ENCODE data around the gene SP7.
"Not testable (repeated sequence)": the region's sequence is repeated elsewhere in the genome, so short reads cannot be mapped to it uniquely, and the experiment has no call there.

Gene SP7

DNA sequence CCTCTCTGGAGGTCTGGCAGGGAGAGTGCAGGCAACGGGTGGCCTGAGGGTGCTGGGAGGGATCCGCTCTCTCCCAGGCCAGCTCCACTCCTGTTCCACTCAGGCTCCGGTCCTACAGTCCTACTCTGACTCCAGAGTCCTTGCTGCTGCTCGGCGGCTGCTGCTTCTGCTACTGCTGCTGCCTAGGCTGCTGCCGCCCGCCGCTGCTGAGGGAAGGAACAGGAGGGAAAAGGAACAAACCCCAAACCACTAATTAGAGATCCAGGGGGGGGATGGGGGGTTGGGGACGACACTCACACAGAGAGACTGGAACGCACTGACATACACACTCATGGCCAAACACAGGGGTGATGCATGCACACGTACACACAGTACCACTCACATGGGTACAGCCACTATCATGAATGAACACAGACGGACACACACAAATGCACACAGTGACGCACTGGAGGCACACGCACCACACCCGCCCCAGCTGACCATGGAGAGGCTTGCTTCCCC, at the start of gene SP7:
Gene SP7, minus strand, starts transcription at position 174 of the 501 bp plus-strand sequence. CDS start 708 bp downstream, outside the sequence.
- DNase-seq = no peak

DNA sequence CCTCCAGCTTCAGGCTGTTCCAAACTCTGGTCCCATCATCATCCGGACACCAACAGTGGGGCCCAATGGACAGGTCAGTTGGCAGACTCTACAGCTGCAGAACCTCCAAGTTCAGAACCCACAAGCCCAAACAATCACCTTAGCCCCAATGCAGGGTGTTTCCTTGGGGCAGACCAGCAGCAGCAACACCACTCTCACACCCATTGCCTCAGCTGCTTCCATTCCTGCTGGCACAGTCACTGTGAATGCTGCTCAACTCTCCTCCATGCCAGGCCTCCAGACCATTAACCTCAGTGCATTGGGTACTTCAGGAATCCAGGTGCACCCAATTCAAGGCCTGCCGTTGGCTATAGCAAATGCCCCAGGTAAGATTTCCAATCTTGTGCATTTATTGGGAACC, 47.1 kb upstream of the SP7 start:
- DNase-seq = no peak

DNA sequence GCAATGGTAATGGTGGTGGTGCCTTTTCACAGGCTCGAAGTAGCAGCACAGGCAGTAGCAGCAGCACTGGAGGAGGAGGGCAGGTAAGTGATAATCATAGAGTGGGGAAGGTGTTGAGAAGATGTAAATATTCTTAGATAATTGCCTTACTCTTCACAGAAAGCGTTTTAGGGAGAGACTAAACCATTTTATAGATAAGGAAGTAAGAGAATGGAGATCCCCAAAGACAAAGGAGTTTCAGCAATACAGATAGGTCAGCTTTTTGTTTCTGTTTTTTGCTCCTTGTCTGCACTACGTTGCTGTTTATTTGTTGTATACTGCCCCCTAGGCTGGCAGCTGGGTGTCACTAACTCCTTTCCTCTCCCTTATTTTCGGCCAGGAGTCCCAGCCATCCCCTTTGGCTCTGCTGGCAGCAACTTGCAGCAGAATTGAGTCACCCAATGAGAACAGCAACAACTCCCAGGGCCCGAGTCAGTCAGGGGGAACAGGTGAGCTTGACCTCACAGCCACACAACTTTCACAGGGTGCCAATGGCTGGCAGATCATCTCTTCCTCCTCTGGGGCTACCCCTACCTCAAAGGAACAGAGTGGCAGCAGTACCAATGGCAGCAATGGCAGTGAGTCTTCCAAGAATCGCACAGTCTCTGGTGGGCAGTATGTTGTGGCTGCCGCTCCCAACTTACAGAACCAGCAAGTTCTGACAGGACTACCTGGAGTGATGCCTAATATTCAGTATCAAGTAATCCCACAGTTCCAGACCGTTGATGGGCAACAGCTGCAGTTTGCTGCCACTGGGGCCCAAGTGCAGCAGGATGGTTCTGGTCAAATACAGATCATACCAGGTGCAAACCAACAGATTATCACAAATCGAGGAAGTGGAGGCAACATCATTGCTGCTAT, 45.8 kb upstream of the SP7 start:
- no peak for DNase-seq

DNA sequence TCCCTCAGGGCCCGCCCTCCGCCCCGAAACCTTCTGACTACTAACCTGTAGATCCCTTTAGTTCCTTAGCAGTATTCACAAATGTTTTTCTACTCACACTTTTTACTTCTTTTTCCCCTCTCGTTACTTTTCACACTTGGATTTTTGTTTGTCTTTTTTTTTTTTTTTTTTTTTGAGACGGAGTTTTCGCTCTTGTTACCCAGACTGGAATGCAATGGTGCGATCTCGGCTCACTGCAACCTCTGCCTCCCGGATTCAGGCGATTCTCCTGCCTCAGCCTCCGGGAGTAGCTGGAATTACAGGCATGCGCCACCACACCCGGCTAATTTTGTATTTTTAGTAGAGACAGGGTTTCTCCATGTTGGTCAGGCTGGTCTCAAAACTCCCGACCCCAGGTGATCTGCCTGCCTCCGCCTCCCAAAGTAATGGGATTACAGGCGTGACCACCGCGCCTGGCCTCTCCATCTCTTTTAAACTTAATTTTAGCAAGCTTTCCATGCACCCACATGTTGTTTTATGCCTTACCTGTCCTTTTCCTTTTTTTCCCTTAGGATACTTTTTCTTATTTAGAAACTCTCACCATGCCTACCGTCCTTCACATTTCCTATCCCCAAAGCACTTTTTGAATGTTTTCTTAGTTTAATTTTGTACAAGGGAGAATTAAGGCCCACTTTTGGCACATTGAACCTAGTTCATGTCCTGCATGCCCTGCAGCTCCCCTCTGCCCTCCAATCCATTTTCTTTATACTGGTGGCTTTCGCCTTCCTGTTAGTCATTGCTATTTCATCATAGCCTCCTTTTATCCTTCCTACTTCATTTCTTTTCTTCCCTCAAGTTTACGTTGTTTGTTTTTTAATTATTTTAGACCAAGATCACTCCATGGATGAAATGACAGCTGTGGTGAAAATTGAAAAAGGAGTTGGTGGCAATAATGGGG, 44.9 kb upstream of the SP7 start:
- DNase-seq = peak; percentile 45

DNA sequence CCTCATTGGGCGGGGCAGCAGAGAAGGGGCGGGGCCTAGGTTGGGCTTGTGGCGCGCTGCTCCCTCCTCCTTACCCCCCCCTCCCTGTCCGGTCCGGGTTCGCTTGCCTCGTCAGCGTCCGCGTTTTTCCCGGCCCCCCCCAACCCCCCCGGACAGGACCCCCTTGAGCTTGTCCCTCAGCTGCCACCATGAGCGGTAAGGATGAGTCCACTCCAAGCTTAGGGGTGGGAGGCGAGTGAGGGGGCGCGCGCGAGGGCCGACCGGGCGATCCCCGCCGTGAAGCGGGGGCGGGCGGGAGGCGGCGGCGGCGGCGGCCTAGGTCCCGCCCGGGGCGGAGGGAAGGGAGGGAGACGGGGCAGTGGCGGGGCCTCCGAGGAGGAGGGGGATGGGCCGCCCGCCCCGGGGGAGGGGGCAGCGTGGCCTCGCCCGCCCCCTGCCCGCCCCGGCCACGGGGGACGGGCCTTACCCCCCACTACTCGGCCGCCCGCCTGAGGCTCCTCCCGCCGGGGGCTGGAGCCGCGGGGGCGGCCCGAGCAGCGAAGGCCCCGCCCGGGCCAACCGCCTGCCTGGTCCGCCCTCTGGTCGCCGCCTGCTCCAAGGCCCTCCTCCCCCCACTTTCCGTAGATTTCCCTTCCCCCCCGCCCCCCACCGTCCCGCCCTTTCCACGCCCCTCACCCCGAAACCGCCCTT, 44.1 kb upstream of the SP7 start, which contains the start of gene SP1:
Gene SP1, plus strand, starts transcription at position 73 of the 690 bp plus-strand sequence. Its CDS starts 116 bp downstream, at position 189.
- DNase-seq = peak; percentile 48

DNA sequence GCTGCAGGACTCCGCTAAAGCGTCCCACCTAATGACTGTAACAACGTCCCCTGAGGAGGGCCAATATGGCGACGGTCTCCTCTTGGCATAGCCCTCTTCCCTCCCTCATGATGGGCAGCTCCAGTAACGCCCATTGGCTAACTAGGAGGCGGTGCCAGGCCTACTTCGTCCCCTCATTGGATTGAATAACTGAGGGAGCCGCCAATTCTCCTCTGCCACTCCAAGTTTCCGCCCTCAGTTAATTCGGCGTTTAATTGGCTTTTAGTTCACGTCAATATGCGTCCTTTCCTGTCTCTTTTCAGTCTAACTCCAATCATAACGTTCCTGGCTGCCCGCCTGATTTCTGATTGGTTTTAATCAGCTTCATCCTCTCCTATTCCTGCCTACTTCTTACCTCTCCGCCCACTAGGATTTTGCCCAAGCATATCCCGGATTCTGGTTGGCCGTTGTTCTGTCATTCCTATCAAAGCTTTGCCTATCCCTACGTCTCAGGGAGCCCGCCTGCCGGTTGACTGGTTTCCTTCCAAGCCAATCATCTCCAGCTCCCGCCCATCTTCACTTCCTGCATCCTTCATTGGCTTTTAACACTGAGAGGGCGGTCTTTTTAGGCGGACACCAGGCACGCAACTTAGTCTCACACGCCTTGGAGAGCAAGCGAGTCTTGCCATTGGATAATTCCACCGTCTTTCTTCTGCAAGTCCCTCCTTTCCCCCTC, 43.4 kb upstream of the SP7 start:
- peak; percentile 100 for DNase-seq

DNA sequence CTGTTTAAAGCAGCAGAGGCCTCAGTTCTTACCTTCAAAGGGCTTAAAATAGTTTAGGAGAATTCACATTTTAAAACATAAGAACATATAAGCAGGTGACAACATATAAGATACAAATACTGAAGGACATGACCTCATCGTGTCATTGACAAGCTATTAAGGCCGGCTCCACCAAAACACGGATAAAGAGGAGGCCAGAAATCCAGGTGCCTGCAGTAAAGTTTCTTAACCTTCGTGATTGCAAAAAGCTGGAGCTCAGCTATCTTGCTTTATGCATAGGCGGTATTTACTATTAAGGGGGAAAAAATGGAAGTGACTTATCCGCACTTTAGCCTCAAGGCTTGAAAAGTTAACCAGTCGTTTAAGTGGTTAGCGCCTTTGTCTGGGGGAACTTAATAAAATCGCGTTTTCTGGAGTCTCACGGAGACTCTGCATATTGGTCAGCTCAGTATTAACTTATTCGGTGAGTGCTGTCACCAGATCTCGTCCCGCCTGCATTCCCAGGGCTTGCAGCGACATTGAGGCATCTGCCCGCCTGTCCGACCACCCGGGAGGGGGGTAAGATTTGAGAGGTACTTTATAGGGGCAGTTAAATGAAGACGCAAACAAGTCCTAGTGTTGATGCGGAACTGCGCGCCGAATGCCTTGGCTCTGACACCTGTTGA, 42.7 kb upstream of the SP7 start:
- DNase-seq = no peak

DNA sequence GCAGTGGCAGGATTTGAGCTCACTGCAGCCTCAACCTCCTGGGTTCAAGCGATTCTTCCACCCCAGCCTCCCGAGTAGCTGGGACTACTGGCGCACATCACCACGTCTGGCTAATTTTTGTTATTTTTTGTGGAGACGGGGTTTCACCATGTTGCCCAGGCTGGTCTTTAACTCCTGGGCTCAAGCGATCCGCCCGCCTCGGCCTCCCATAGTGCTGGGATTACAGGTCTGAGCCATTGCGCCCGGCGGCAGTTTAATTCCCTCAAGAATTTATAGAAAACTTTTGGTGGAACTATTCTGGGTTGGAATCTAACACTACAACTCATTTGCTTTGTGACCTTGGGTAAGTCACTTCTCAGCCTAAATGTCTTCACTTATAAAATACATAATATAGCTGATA, 42.1 kb upstream of the SP7 start:
- DNase-seq = no peak

DNA sequence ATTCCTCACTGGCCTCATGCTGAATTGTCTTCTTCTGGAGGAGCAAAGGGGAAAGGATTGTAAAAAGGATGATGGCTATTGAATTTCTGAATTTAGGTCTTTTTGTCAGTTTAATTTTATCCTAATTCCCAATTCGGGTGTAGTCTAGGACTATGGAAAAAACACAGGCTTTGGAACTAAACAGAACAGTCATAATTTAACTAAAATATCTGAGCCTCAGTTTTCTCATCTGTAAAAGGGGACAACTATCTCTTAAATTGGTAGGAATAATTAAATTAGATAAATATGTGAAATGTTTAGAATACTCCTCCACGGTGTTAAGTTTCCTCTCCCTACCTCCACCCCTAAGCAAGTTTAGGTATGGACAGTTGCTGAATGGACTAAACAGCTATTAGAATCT, 40.6 kb upstream of the SP7 start:
- DNase-seq = no peak

DNA sequence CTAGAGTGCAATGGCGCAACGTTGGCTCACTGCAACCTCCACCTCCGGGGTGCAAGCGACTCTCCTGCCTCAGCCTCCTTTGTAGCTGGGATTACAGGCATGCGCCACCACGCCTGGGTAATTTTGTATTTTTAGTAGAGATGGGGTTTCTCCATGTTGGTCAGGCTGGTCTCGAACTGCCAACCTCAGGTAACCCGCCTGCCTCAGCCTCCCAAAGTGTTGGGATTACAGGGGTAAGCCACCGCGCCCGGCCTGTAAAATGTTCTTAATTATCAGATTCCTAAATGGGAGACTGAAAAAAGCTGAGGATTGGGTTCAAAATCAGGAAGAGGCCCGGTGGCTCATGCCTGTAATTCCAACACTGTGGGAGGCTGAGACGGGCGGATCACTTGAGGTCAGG, 38.1 kb upstream of the SP7 start:
- not testable (repeated sequence) for DNase-seq

DNA sequence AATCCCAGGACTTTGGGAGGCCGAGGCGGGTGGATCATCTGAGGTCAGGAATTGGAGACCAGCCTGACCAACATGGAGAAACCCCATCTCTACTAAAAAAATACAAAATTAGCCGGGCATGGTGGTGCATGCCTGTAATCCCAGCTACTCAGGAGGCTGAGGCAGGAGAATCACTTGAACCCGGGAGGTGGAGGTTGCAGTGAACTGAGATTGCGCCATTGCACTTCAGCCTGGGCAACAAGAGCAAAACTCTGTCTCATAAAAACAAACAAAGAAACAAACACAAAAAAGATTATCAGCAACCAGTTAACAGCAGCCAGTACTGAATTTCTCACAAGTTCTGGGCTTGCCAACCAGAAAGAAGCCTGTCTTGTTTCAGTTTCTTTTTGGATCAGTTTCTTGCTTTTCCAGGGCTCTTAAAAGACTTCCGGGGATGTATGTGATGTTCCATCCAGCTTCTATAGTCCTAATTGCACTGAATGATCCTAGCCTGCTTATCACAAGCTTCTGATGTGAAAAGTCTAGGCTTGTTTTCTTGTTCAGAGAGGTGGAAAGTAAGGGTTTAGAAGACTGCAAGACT, 37.5 kb upstream of the SP7 start:
- not testable (repeated sequence) for DNase-seq

DNA sequence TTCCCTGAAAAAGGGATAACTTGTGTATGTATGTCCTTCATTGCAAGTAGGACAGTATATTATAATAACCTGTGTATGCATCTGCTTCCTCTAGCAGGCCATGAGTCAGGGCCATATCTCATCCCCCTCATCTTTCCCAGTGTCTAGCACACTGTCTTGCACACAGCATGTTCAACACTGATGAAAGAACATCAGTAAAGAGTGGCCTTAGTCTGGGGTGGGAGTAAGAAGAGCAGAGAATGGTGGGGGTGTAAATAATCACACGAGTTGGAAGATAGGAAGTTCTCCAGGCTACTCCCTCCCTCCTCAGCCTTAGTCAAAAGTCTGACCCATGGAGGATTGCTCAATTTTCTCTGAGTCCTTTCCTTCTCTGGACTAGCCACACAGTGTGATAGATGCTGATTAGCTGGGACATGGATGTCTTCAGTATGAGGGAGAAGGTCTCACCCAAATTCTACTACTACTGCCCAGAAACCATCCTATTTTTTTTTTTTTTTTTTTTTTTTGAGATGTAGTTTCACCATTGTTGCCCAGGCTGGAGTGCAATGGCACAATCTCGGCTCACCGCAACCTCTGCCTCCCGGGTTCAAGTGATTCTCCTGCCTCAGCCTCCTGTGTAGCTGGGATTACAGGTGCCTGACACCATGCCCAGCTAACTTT, 29.2 kb upstream of the SP7 start:
- no peak for DNase-seq

DNA sequence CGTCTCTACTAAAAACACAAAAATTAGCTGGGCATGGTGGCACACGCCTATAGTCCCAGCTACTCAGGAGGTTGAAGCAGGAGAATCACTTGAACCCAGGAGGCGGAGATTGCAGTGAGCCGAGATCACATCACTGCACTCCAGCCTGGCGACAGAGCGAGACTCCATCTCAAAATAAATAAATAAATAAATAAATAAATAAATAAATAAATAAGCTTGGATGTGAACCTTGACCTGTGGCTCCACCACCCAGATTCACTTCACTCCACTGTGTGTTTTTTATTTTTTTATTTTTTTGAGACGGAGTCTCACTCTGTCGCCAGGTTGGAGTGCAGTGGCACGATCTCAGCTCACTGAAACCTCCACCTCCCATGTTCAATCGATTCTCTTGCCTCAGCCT, 25.5 kb upstream of the SP7 start:
- DNase-seq = not testable (repeated sequence)

DNA sequence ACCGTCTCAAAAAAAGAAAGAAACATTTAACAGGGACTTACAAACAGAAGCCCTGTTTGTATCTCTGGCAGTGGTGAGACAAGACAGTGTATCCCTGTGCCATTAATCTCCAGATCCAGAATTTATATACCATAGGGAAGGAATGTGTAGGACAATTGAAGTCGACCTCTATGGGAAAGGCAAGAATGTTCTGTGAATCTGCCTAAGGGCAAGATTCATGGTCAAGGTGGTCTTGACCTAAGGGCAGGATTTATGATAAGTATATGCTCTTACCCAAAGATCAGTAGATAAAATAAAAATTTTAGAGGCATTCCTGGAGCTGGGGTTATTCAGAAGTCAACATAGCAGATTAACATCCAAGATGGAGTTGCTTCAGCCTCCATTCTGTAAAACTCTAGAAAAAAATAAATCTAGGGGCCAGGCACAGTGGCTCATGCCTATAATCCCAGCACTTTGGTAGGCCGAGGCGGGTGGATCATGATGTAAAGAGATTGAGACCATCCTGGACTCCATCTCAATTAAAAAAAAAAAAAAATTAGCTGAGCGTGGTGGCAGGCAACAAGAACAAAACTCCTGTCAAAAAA, 22.8 kb upstream of the SP7 start:
- DNase-seq = no peak

DNA sequence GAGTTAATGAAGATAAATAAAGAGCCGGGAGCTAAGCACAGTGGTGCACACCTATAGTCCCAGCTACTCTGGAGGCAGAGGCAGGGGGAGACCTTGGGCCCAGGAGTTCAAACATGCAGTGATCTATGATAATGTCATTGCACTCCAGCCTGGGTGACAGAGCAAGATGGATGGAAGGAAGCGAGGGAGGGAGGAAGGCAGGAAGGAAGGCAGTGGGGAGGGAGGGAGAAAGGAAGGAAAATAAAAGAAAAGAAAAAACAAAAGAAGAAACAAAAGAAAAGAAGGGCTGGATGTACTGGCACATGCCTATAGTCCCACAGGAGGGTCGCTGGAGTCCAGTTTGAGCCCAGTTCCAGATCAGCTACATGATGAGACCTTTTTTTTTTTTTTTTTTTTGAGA, 19.0 kb upstream of the SP7 start:
- no peak for DNase-seq

DNA sequence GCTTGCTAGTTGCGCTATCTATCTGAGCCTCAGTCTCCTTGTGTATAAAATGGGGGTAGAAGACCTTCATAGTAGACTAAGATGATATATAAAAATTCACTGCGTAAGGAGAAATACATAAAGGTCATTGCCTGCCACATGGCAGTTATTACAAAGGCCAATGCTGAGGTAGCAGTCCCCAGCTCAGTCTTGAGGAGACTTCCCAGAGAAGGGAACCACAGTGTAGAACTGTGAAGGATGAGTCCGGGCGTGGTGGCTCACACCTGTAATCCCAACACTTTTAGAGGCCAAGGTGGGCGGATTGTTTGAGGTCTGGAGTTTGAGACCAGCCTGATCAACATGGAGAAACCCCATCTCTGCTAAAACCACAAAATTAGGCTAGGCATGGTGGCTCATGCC, 17.1 kb upstream of the SP7 start:
- DNase-seq = no peak

DNA sequence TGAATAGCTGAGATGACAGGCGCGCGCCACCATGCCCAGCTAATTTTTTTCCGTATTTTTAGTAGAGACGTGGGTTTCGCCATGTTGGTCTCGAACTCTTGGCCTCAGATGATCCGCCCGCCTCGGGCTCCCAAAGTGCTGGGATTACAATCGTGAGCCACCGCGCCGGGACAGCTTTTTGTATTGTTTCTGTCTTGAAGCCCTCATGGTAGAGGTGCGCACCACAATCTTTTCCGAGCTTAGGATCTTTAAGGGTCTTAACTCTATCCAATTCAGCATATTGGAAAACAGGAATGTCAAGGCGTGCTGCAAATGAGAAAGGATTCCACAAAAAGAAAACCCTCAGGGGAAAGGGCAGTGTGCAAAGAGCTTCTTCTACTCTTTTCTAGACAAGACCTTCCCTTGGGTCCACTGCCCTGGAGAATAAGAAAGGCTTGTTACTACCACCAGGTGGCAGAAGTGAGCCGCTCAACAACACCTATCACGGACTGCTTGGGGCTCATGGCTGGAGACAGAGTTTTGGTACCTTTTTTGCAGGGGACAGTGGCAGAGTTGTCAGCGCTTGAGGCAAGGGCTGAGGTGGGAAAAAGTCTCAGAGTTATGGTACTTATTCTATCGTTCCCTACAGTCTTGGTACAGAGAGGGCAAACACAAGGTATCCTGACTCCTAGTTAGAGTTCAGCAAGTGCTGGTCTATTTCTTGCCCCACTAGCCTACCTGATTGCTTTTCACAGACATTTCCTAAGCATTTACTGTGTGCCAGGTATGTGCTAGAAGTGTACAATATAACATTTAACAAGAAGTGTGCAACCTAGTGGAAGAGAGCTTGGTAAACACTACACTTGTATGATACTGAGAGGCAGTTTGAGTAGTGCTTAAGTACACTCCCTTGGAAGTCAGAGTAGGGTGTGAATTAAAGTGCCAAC, 16.4 kb upstream of the SP7 start:
- DNase-seq = peak; percentile 48

DNA sequence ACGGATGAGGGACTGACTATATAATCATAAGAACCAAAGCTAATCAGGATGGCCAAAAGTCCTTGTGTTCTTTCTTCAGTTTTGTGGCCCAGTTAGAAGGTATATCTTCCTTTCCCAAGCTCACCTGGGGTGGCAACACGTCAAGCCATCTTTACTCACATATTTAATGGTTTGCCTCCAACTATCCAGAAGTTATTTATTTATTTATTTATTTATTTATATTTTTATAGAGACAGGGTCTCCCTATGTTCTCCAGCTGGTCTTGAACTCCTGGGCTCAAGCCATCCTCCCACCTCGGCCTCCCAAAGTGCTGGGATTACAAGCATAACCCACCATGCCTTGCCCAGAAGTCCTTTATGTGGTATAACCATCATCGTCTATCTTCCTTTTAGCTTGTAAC, 11.8 kb upstream of the SP7 start:
- no peak for DNase-seq

DNA sequence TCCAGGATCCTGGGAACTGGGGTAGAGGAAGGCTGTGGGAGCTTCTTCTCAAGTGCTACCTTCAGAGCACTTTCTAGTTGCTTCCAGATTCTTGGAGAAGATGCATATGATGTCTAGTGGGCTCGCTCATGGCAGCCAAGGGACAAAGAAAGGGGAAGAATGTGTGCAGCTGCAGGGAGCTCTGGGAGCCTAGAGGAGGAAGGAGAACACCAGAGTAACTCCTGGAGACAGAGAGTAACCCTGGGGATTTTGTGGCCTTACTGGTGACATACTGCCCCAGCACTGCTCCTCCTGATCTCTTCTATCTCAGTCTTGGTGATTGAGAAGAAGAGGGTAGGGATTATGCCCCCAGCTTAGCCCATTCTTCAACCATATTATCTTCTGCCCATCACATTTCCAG, 10.3 kb upstream of the SP7 start:
- no peak for DNase-seq

Measured in SIG-M5 (cell line).